COLO829 (cell line): Measurements from ENCODE around the gene SEMA4A.
"Not testable (repeated sequence)": the region's sequence is repeated elsewhere in the genome, so short reads cannot be mapped to it uniquely, and the experiment has no call there.

ENCODE experiments used
- DNase-seq: peaks from one replicate; pipeline ENCODE4 v3.0.0; 2012; ENCODE audit warnings: low spot score

The SEMA4A gene

GRCh38 chr1:156119503-156120209, 33.7 kb upstream of the SEMA4A start:
- no peak for DNase-seq

GRCh38 chr1:156120318-156120717, 33.1 kb upstream of the SEMA4A start:
- no peak for DNase-seq

- DNase-seq: not testable (repeated sequence)
These were observed 32.4 kb upstream of the SEMA4A start for GRCh38 chr1:156121005-156121404.

- no peak for DNase-seq
These were observed 31.9 kb upstream of the SEMA4A start for GRCh38 chr1:156121457-156121856.

- no peak for DNase-seq
These were observed 31.3 kb upstream of the SEMA4A start for GRCh38 chr1:156122086-156122485.

- no peak for DNase-seq
These were observed 30.6 kb upstream of the SEMA4A start for GRCh38 chr1:156122519-156123355.

- peak; percentile 86 for DNase-seq
These were observed 29.8 kb upstream of the SEMA4A start for GRCh38 chr1:156123356-156124196.

GRCh38 chr1:156124557-156125483, 28.6 kb upstream of the SEMA4A start:
- DNase-seq: no peak

GRCh38 chr1:156125544-156125943, 27.8 kb upstream of the SEMA4A start:
- not testable (repeated sequence) for DNase-seq

GRCh38 chr1:156126043-156126629, 27.2 kb upstream of the SEMA4A start:
- peak; percentile 77 for DNase-seq

GRCh38 chr1:156126630-156127534, 26.5 kb upstream of the SEMA4A start:
- no peak for DNase-seq

GRCh38 chr1:156128308-156128653, 25.1 kb upstream of the SEMA4A start:
- DNase-seq: no peak

GRCh38 chr1:156128654-156129597, 24.5 kb upstream of the SEMA4A start:
- no peak for DNase-seq

GRCh38 chr1:156129687-156130577, 23.5 kb upstream of the SEMA4A start:
- peak; percentile 95 for DNase-seq

- no peak for DNase-seq
These were observed 22.8 kb upstream of the SEMA4A start for GRCh38 chr1:156130578-156130942.

GRCh38 chr1:156134716-156135435, 18.5 kb upstream of the SEMA4A start:
- no peak for DNase-seq
